HL-60 (cell line): ENCODE measurements around the gene RTN4RL1.

Source experiments
- DNase-seq, 2 experiments: peaks; one replicate each; pipeline ENCODE4 v3.0.0-alpha.2; 2010 to 2020; ENCODE audit warnings: low read depth in 1 of 2, low spot score in 1 of 2
- H3K27ac ChIP-seq: fragments of 250-450 bp; sonication (Bioruptor Pico); replicated peaks from 2 replicates; pipeline ENCODE4 v1.5.1; 2020; ENCODE audit warnings: mild to moderate bottlenecking, moderate library complexity
- H3K27me3 ChIP-seq: fragments of 250-450 bp; sonication (Bioruptor Pico); 2 replicates; pipeline ENCODE4 v1.5.1; 2021; ENCODE audit warnings: mild to moderate bottlenecking, moderate library complexity; ENCODE audit not compliant: insufficient read depth, poor library complexity, severe bottlenecking
- H3K4me3 ChIP-seq: replicated peaks from 2 replicates; pipeline ENCODE4 v1.5.1; 2011; ENCODE audit warnings: mild to moderate bottlenecking, control low read depth, low read length; ENCODE audit not compliant: insufficient read depth
- GABPA ChIP-seq: IDR thresholded peaks from 2 replicates; pipeline ENCODE4 v1.6.1; 2012; ENCODE audit warnings: low read depth
- POLR2AphosphoS5 ChIP-seq: IDR thresholded peaks from 2 replicates; pipeline ENCODE4 v1.6.1; 2012; ENCODE audit warnings: low read depth
- SPI1 ChIP-seq: IDR thresholded peaks from 2 replicates; pipeline ENCODE4 v1.6.1; 2012; ENCODE audit warnings: low read depth, mild to moderate bottlenecking, borderline replicate concordance
- TF ChIP-seq, protein P1 (sequence below): IDR thresholded peaks from 2 replicates; pipeline ENCODE4 v1.6.1; 2012; ENCODE audit warnings: low read depth; ENCODE audit not compliant: insufficient replicate concordance
- TF ChIP-seq, protein P2 (sequence below): IDR thresholded peaks from one replicate; pipeline ENCODE4 v1.5.1; 2011; ENCODE audit warnings: low read length, control low read depth, inconsistent platforms; ENCODE audit not compliant: insufficient read depth

RTN4RL1 gene

DNA sequence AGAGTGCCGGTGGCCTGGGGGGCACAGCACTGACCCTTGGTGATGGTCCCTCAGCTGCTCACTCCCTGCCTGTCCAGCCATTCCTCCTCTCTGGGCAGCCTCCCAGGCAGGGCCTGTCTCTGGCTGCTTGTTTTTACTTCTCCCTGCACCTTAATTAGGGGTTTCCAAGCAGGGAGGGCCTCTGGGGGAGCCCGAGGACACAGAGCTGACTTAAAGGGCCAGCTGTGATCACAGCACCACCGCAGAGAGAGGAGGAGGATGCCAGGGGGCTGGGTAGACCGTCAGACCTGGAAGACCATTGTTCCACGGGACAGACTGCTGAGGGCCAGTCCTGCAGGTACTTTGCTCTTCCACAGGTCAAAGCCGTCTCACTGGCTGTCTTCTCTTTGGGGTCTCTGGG is 3.6 kb upstream of the RTN4RL1 start:
- Histone ChIP-seq H3K27me3 (peaks cover 8% of the 10 kb centered on the region), H3K4me3 (no peak overlapping the region), H3K27ac (no peak overlapping the region)
- no peak for DNase-seq
- TF ChIP-seq, protein P1, sequence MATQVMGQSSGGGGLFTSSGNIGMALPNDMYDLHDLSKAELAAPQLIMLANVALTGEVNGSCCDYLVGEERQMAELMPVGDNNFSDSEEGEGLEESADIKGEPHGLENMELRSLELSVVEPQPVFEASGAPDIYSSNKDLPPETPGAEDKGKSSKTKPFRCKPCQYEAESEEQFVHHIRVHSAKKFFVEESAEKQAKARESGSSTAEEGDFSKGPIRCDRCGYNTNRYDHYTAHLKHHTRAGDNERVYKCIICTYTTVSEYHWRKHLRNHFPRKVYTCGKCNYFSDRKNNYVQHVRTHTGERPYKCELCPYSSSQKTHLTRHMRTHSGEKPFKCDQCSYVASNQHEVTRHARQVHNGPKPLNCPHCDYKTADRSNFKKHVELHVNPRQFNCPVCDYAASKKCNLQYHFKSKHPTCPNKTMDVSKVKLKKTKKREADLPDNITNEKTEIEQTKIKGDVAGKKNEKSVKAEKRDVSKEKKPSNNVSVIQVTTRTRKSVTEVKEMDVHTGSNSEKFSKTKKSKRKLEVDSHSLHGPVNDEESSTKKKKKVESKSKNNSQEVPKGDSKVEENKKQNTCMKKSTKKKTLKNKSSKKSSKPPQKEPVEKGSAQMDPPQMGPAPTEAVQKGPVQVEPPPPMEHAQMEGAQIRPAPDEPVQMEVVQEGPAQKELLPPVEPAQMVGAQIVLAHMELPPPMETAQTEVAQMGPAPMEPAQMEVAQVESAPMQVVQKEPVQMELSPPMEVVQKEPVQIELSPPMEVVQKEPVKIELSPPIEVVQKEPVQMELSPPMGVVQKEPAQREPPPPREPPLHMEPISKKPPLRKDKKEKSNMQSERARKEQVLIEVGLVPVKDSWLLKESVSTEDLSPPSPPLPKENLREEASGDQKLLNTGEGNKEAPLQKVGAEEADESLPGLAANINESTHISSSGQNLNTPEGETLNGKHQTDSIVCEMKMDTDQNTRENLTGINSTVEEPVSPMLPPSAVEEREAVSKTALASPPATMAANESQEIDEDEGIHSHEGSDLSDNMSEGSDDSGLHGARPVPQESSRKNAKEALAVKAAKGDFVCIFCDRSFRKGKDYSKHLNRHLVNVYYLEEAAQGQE: no peak
- TF ChIP-seq, protein P2, sequence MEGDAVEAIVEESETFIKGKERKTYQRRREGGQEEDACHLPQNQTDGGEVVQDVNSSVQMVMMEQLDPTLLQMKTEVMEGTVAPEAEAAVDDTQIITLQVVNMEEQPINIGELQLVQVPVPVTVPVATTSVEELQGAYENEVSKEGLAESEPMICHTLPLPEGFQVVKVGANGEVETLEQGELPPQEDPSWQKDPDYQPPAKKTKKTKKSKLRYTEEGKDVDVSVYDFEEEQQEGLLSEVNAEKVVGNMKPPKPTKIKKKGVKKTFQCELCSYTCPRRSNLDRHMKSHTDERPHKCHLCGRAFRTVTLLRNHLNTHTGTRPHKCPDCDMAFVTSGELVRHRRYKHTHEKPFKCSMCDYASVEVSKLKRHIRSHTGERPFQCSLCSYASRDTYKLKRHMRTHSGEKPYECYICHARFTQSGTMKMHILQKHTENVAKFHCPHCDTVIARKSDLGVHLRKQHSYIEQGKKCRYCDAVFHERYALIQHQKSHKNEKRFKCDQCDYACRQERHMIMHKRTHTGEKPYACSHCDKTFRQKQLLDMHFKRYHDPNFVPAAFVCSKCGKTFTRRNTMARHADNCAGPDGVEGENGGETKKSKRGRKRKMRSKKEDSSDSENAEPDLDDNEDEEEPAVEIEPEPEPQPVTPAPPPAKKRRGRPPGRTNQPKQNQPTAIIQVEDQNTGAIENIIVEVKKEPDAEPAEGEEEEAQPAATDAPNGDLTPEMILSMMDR: no peak
- TF ChIP-seq POLR2AphosphoS5 (no peak), SPI1 (no peak), GABPA (no peak)

DNA sequence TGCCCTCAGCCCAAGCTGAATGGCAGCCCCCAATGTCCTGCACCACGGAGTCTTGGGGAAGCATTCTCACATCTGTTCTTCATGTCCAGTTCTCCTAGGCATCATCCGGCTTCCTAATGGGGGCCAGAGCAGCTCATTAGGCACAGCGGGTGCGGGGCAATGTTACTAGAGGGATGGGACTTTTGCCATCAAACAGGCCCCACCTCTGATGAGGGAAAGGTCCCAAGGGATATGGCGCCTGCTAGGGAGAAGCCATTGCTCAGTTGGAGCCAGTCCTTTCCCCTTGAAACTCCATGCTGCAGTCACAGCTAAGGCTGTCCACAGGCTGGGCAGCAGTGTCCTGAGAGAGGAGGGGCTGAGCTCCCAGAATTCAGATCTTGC is 3.1 kb upstream of the RTN4RL1 start:
- Histone ChIP-seq H3K4me3 (no peak overlapping the region), H3K27ac (no peak overlapping the region), H3K27me3 (peaks cover 8% of the 10 kb centered on the region)
- TF ChIP-seq, protein P2: no peak
- TF ChIP-seq POLR2AphosphoS5: no peak
- TF ChIP-seq SPI1: no peak
- TF ChIP-seq, protein P1: no peak
- no peak for TF ChIP-seq GABPA
- no peak for DNase-seq

DNA sequence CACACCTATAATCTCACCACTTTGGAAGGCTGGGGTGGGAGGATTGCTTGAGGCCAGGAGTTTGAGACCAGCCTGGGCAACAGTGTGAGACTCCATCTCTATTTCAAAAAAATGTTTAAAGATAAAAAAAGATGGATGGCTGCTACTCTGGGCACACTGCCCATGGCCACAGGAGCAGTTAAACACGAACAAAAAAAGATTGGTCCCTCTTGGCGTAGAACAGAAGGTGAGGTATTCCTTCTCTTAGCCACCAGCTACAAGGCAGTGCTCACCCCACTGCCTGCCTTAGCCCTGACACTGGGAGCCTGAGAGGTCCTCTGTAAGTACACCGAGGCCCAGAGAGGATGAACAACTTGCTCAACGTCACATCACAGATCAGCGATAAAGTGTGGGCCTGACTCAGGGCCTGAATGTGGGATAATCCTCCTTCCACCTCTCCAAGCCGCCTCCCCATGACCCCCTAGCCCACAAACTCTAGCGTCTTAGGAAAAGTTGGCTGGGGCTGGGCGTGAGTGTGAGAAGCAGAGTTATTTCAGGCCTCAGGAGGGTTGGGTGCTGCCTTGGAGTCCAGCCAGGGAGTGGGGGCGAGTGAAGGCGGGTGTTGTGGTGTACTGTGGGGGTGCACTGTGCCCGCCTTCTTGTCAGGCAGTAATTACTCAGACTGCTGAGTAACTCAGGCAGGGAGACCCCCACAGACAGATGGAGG is 2.5 kb upstream of the RTN4RL1 start:
- TF ChIP-seq SPI1: no peak
- TF ChIP-seq, protein P2: no peak
- no peak for TF ChIP-seq GABPA
- Histone ChIP-seq H3K4me3 (no peak overlapping the region), H3K27ac (no peak overlapping the region), H3K27me3 (peaks cover 8% of the 10 kb centered on the region)
- no peak for DNase-seq

DNA sequence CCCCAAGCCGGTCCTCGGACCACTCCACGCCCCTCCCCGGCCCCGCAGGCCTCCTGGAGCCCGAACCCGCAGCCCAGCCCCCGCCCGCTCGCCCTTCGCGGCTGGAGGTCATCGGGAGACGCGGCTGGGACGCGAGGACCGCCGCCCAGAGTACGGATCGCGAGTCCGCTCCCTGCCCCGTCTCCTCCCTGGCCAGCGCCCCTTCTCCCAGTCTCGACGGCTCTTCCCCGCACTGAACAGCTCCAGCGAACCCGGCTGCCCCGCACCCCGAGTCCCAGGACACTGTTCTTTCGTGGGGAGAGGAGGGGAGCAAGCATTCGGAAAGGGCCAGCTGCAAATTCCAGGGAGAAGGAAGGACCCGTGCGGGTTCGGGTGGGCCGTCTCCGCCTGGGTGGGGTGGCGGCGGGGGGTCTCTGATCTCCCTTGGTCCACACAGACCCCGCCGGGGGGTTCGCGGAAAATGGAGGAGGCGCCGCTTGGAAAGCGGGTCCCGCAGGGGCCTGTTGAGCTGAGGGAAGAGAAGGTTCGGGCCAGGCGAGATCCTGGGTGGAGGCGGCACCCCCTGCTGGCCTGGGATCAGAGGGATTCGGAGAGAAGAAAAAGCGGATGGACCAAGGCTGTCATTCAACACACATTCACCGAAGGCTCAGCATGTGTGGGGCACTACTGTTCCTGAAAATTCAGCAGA is 632 bp upstream of the RTN4RL1 start:
- H3K27me3 ChIP-seq: peaks cover 8% of the 10 kb centered on the region
- peak overlapping the region; percentile 23 for H3K4me3 ChIP-seq
- peak in 1 of 2 experiments; percentile 25 for DNase-seq
- no peak for TF ChIP-seq POLR2AphosphoS5
- TF ChIP-seq, protein P2: no peak
- no peak overlapping the region for H3K27ac ChIP-seq
